GM12801 (cell line): Measurements from ENCODE around the gene VAMP5.

Experiments used
- CTCF ChIP-seq: IDR thresholded peaks from one replicate; pipeline ENCODE4 v1.5.1; 2011; ENCODE audit warnings: control low read depth; ENCODE audit not compliant: insufficient read length; ENCODE audit errors: extremely low read depth

The VAMP5 gene

GRCh38 chr2:85584354-85584856 is at the start of gene VAMP5:
VAMP5 (plus strand) TSS chr2:85584431; CDS start chr2:85584491, 60 bp downstream.
- no peak for TF ChIP-seq CTCF

GRCh38 chr2:85534881-85535280 is 49.4 kb upstream of the VAMP5 start:
- no peak for TF ChIP-seq CTCF

GRCh38 chr2:85536479-85536878 is 47.8 kb upstream of the VAMP5 start:
- TF ChIP-seq CTCF = no peak

- no peak for TF ChIP-seq CTCF
Measured at GRCh38 chr2:85537600-85538506, 46.4 kb upstream of the VAMP5 start.

GRCh38 chr2:85538507-85539360 is 45.5 kb upstream of the VAMP5 start, which contains the start of gene MAT2A:
MAT2A (plus strand) TSS chr2:85539168; CDS start chr2:85539288, 120 bp downstream.
- no peak for TF ChIP-seq CTCF

GRCh38 chr2:85539361-85540132 is 44.7 kb upstream of the VAMP5 start:
- no peak for TF ChIP-seq CTCF
